WI38 (cell line): ENCODE data around the gene KCNIP1.

Experiments used
- H3K4me3 ChIP-seq: 2 replicates; pipeline ENCODE4 v1.5.1; 2011; ENCODE audit warnings: low read depth, mild to moderate bottlenecking, control low read depth, low read length
- TF ChIP-seq, protein P1 (sequence below): IDR thresholded peaks from 2 replicates; pipeline ENCODE4 v1.5.1; 2012; ENCODE audit warnings: low read depth, mild to moderate bottlenecking, control low read depth, low read length

KCNIP1 gene

DNA sequence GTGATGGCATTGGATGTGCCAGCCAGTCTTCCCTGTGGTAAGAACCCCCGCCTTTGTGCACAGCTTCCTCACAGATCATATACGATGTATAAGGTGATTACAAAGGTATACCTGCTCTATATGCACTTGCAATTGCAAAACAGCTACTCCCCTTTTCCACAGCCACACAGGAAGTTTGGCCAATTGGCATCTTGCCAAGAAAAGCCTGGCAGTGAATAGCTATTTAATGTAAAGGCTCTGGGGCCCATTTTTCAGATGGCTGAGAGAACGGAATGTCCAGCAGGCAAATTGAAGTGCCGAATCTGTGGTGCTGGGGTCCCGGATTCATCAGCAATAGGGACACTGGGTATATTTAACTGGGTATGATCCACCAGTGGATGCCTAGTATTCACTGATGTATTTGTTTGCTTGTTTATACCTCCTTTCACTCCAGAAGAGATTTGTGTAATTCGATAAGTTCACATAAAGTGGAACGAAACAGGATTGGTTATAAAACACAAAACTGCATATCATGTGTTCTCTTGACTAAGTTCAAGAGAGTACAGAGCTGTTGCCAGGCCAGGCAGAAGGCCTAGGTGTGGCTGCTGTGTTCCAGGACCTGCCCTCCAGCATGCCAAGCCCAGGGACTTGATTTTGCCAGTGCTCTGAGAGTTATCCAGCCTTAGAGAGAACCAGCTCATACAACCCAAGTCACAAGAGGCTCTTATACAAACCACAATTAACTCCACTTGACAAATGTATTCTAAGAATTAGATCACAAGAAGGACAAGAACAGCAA lies 252.0 kb downstream of the KCNIP1 start:
- TF ChIP-seq, protein P1, sequence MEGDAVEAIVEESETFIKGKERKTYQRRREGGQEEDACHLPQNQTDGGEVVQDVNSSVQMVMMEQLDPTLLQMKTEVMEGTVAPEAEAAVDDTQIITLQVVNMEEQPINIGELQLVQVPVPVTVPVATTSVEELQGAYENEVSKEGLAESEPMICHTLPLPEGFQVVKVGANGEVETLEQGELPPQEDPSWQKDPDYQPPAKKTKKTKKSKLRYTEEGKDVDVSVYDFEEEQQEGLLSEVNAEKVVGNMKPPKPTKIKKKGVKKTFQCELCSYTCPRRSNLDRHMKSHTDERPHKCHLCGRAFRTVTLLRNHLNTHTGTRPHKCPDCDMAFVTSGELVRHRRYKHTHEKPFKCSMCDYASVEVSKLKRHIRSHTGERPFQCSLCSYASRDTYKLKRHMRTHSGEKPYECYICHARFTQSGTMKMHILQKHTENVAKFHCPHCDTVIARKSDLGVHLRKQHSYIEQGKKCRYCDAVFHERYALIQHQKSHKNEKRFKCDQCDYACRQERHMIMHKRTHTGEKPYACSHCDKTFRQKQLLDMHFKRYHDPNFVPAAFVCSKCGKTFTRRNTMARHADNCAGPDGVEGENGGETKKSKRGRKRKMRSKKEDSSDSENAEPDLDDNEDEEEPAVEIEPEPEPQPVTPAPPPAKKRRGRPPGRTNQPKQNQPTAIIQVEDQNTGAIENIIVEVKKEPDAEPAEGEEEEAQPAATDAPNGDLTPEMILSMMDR = no peak

DNA sequence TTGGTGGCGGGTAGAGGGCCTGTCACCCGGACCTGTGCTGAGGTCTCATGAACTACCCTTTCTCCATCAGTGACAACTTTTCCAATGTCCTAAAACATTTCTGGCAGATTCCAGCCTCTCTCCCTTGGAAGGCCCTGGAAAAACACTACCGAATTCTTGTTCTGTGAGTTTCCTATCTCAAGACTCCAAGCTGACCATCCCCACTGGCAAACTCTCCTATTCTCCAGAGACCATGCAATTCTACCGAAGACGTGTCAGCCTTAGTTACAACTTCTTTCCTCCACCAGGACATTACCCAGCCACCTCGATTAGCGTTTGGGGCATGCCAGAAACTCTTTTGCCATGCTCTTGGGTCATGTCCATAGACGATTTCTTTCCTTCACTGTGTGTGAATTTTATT lies 252.9 kb downstream of the KCNIP1 start:
- TF ChIP-seq, protein P1 = no peak
- H3K4me3 ChIP-seq = no peak overlapping the region

More for the DNA sequence above, 252.0 kb downstream of the KCNIP1 start:
- no peak overlapping the region for H3K4me3 ChIP-seq

DNA sequence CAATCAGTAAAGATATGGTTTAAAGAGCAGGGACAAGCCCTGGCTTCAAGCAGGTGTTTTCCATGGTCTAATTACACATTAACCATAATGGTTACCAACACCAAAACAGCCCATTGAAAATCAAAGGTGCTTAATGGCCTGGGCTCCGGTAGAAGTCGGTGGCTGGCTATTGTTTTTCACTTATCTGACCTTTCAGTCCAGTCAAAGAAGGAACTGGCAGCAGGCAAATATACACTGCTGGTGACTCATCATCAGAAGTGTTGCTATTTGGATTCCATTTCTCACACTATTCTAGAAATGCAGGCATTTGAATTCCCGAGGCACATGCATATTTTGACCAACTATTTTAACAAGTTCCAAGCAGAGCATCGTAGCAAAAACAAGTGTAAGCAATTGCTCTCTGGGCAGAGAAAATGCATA lies 253.4 kb downstream of the KCNIP1 start:
- H3K4me3 ChIP-seq = no peak overlapping the region
- TF ChIP-seq, protein P1 = no peak

DNA sequence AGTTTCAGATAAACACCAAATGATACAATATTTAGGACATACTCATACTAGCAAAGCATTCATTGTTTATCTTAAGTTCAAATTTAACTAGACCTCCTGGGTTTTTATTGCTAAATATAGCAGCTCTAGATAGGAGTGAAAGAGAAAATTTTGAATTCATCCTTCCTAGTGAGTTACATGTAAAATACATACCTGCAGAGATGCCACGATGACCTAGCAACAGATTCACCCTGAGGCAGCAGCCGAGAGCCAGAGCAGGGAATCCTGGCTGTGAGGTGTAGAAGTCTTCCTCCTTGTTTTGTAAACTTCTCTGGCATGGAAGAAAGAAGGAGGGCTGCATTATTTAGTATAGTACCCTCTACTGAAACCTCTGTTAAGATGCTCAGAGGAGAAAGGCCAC lies 253.8 kb downstream of the KCNIP1 start:
- H3K4me3 ChIP-seq = no peak overlapping the region
- TF ChIP-seq, protein P1 = no peak

DNA sequence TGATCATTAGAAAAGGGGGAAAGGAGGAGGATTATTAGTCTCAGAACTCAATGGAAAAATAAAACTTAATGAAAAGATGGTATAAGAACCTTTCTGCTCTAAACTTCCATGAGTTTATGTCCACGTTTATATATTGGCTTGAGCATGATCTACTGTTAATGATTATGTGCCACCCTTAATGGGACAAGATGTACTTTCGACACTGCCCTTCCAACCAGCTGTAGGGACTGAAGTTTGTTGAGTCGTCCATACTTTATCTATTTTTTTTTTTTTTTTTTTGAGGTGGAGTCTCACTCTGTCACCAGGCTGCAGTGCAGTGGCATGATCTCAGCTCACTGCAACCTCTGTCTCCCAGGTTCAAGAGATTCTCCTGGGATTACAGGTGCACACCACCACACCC lies 254.7 kb downstream of the KCNIP1 start:
- TF ChIP-seq, protein P1 = no peak
- H3K4me3 ChIP-seq = no peak overlapping the region

DNA sequence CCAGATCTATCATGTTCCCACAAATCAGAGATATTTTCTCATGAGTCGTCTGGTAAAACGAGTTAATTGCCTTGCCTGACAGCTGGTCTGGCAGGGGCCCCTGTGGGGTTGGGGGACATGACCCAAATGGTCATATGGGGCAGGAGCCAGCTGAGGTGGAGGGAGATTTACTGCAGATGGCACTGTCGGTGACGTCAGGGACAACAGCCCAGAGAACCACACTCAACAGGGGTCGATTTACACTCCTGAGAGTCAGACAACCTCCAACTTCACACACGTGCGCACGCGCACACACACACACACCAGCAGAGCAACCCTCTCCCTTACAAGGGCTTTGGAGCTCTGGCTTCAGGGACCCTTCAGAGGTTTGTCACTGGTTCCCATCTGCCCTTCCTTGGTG lies 256.3 kb downstream of the KCNIP1 start:
- H3K4me3 ChIP-seq = no peak overlapping the region
- TF ChIP-seq, protein P1 = no peak

DNA sequence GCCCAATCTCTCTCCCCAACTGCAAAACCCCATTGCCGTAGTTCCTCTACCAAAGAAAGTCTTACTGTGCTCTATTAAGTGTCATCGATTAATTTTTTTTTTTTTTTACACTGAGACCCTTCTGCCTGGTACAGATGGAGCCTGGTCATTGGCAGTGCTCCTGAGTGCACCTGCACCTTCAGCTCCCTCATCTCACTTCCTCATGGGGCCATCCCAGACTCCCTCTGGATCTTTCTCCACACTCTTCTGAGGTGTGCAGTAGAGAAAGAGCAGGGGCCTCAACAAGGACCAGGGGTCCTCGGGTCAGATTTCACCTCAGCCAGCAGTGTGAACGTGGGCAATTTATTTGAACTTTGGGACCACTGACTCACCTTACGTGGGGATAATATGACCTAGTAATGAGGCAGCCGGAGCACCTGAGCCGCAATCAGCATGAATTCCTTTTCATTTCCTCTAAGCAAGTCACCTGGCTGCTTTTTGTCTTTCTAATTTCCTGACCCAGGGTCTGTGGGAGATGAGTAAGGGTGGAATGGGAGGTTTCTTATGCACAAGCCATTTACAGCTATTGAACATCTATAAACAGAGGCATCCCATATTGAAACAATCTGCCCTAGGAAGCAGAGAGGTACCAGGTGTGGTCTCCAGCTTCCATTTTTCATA lies 257.4 kb downstream of the KCNIP1 start:
- TF ChIP-seq, protein P1 = no peak
- no peak overlapping the region for H3K4me3 ChIP-seq
